Measurements from ENCODE around the gene LCN12.

LCN12 gene

GRCh38 chr9:136952321-136952850 is 313 bp downstream of the LCN12 start:
- TF ChIP-seq CTCF (IDR thresholded peaks at IDR 0.05; ENCODE audit: insufficient read depth, low read length, missing control alignments), result no peak
- ChIA-PET CTCF (interaction anchor here (1.0 kb wide), 1 partner anchor 83 kb away, joined by 5 read pairs; no protein-coding TSS in a partner anchor), POLR2A (no interaction called here)
- no peak overlapping the region for H3K4me3 ChIP-seq (ENCODE audit: low read depth, low read length)
- DNase-seq (ENCODE audit: low read depth, low spot score), result no peak

GRCh38 chr9:136952876-136953770 is 1.1 kb downstream of the LCN12 start:
- no peak for DNase-seq (ENCODE audit: low read depth, low spot score)
- POLR2A ChIA-PET, result no interaction called here
- TF ChIP-seq CTCF (IDR thresholded peaks at IDR 0.05; ENCODE audit: insufficient read depth, low read length, missing control alignments), result no peak
- no peak overlapping the region for H3K4me3 ChIP-seq (ENCODE audit: low read depth, low read length)
- CTCF ChIA-PET, result interaction anchor here (1.0 to 3.4 kb wide), 2 partner anchors 8 to 82 kb away, joined by 5 to 16 read pairs; partner anchors contain the start of genes C8G and FBXW5

GRCh38 chr9:136953771-136954269 is 1.7 kb downstream of the LCN12 start:
- no peak overlapping the region for H3K4me3 ChIP-seq (ENCODE audit: low read depth, low read length)
- ChIA-PET CTCF (interaction anchor here (3.4 kb wide), 1 partner anchor 9 kb away, joined by 16 read pairs; the partner anchor contains the start of genes C8G and FBXW5), POLR2A (no interaction called here)
- no peak for TF ChIP-seq CTCF (IDR thresholded peaks at IDR 0.05; ENCODE audit: insufficient read depth, low read length, missing control alignments)
- DNase-seq (ENCODE audit: low read depth, low spot score), result no peak

GRCh38 chr9:136954270-136955083 is 2.4 kb downstream of the LCN12 start:
- ChIA-PET CTCF (interaction anchor here (1.0 to 3.4 kb wide), 2 partner anchors 9 to 74 kb away, joined by 4 to 16 read pairs; partner anchors contain the start of genes ABCA2, C8G and FBXW5), POLR2A (no interaction called here)
- no peak for DNase-seq (ENCODE audit: low read depth, low spot score)
- H3K4me3 ChIP-seq (ENCODE audit: low read depth, low read length), result no peak overlapping the region
- no peak for TF ChIP-seq CTCF (IDR thresholded peaks at IDR 0.05; ENCODE audit: insufficient read depth, low read length, missing control alignments)

- ChIA-PET CTCF (interaction anchor here (1.0 to 3.4 kb wide), 3 partner anchors 10 to 73 kb away, joined by 3 to 16 read pairs (median 4); partner anchors contain the start of genes ABCA2, C8G and FBXW5), POLR2A (no interaction called here)
- no peak for TF ChIP-seq CTCF (IDR thresholded peaks at IDR 0.05; ENCODE audit: insufficient read depth, low read length, missing control alignments)
- no peak for DNase-seq (ENCODE audit: low read depth, low spot score)
- no peak overlapping the region for H3K4me3 ChIP-seq (ENCODE audit: low read depth, low read length)
Observed at GRCh38 chr9:136955202-136955942, 3.3 kb downstream of the LCN12 start.

Measured in AG04449 (cell line).